Measurements from ENCODE around the gene FAM98B. TPM values are rescaled to one million over a fixed set of nuclear protein-coding genes. Genes with fewer than 3 reads are reported as not detected.

The FAM98B gene
- total and polyA plus RNA-seq, 2 of the 13 experiments (the other 11 are each of a cell fraction or from before 2014, with no cell fraction given) = 3.7 to 4.7 TPM

DNA sequence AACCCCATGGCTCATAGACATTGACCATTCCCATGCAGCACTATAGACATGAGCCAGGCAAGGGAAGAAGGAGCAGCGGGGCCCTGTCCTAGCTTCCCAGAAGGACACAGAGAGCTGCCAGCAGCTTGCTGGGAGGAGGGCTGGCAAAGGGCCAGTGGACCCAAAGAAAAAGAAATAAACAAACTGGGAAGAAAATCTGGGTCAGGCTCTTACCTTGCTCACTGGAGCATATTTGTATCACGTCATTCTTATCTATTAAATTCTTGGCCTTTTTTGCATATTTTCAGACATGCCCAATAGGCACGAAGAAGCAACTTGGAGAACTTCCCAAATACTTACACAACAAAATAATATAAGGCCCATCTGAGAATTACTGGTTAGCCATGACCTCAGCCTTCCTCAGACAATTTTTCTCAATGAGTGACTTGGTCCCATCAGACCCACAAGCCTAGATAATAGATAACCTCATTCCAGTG is 82.3 kb downstream of the FAM98B start:
- BruUV-seq (replicated peaks) = no TSS peak
- ATAC-seq = no peak
- H3K27me3 ChIP-seq (ENCODE audit: control insufficient read depth in 1 of 2, insufficient read depth in 2 of 2, low read length in 2 of 2) = peaks cover 0 to 1% of the 10 kb centered on the region in 2 experiments; a peak in 2 of 5 replicates
- TF ChIP-seq TCF7L2 (IDR thresholded peaks at IDR 0.05; ENCODE audit: low read depth, low read length) (no peak), SOX5 (CRISPR knock-in tag; IDR thresholded peaks at IDR 0.05; ENCODE audit: borderline replicate concordance) (no peak), NR3C1 (CRISPR knock-in tag; IDR thresholded peaks at IDR 0.05) (no peak), ZNF724P (CRISPR knock-in tag; IDR thresholded peaks at IDR 0.05; ENCODE audit: borderline replicate concordance) (no peak), KDM1A (CRISPR knock-in tag; IDR thresholded peaks at IDR 0.05) (no peak), BRD4 (CRISPR knock-in tag; IDR thresholded peaks at IDR 0.05) (no peak), NR1H2 (CRISPR knock-in tag; IDR thresholded peaks at IDR 0.05; ENCODE audit: borderline replicate concordance, low read depth) (no peak)
- TF ChIP-seq, protein P1, sequence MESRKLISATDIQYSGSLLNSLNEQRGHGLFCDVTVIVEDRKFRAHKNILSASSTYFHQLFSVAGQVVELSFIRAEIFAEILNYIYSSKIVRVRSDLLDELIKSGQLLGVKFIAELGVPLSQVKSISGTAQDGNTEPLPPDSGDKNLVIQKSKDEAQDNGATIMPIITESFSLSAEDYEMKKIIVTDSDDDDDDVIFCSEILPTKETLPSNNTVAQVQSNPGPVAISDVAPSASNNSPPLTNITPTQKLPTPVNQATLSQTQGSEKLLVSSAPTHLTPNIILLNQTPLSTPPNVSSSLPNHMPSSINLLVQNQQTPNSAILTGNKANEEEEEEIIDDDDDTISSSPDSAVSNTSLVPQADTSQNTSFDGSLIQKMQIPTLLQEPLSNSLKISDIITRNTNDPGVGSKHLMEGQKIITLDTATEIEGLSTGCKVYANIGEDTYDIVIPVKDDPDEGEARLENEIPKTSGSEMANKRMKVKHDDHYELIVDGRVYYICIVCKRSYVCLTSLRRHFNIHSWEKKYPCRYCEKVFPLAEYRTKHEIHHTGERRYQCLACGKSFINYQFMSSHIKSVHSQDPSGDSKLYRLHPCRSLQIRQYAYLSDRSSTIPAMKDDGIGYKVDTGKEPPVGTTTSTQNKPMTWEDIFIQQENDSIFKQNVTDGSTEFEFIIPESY (CRISPR knock-in tag; IDR thresholded peaks at IDR 0.05) = no peak
- TF ChIP-seq, protein P2, sequence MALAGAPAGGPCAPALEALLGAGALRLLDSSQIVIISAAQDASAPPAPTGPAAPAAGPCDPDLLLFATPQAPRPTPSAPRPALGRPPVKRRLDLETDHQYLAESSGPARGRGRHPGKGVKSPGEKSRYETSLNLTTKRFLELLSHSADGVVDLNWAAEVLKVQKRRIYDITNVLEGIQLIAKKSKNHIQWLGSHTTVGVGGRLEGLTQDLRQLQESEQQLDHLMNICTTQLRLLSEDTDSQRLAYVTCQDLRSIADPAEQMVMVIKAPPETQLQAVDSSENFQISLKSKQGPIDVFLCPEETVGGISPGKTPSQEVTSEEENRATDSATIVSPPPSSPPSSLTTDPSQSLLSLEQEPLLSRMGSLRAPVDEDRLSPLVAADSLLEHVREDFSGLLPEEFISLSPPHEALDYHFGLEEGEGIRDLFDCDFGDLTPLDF (CRISPR knock-in tag; IDR thresholded peaks at IDR 0.05) = no peak
- H3K4me2 ChIP-seq (ENCODE audit: low read depth, low read length) = no peak overlapping the region
- FAIRE-seq = no peak
- no peak overlapping the region for H3K4me3 ChIP-seq (replicated peaks in 1 of 3; ENCODE audit: insufficient read depth in 1 of 3, low read depth in 2 of 3, low read length in 3 of 3)
- no peaks in the 10 kb centered on the region for H3K4me1 ChIP-seq (ENCODE audit: insufficient read depth, low read length)
- CTCF ChIA-PET (ENCODE audit: low intra/inter-chr PET ratio, low total read pairs) = no interaction called here
- POLR2A ChIA-PET = no interaction called here
- H3K79me2 ChIP-seq (ENCODE audit: insufficient read depth, low read length) = no peaks in the 10 kb centered on the region
- 5% methylated on average over 3 of the region's 3 CpGs for WGBS (ENCODE audit: low lambda C conversion rate)
- no peak overlapping the region for H2AFZ ChIP-seq (ENCODE audit: low read length)
- no peak overlapping the region for H3K27ac ChIP-seq (ENCODE audit: extremely low read length, insufficient read depth, low read length)
- H3K9ac ChIP-seq (ENCODE audit: insufficient read depth, low read depth, low read length) = no peak overlapping the region
- H3K9me3 ChIP-seq (ENCODE audit: low read length) = no peaks in the 10 kb centered on the region
- in situ Hi-C loops (cut with HindIII; ENCODE audit: extremely low pct_ligation_motif_present, low pct_unique_long_range_greater_than_20kb) (no loop called here), intact Hi-C loops (cut with micrococcal nuclease; ENCODE audit: unreplicated experiment) (no loop called here)
- no peaks in the 10 kb centered on the region for H3K36me3 ChIP-seq (replicated peaks in 1 of 2; ENCODE audit: control insufficient read depth in 1 of 2, insufficient read depth in 2 of 2, low read length in 2 of 2)
- no peak for DNase-seq (ENCODE audit: low spot score)
- no peaks in the 10 kb centered on the region for H4K20me1 ChIP-seq (ENCODE audit: insufficient read depth, low read length)

Other genes with a start within 250 kb of the FAM98B start
- gene SPRED1, start 201.3 kb upstream of the FAM98B start, total RNA-seq (2016; rRNA removed; fragmentation: Illumina TruSeq; extraction: Trizol) = 9.4 and 9.6 TPM in 2 replicates
- 3.4 and 3.8 TPM in 2 replicates for gene SPRED1, start 201.3 kb upstream of the FAM98B start, polyA plus RNA-seq (2011; rRNA removed)
- gene RASGRP1, start 110.7 kb downstream of the FAM98B start, total RNA-seq (2016; rRNA removed; fragmentation: Illumina TruSeq; extraction: Trizol) = 0.07 TPM in 1 of 2 replicates, not detected in the other
- gene RASGRP1, start 110.7 kb downstream of the FAM98B start, polyA plus RNA-seq (2011; rRNA removed) = not detected in 2 replicates